GM18868 (cell line): ENCODE measurements around the gene PLIN4.

Experiments
- ATAC-seq: cut with Tn5 transposase; IDR thresholded peaks from one replicate; pipeline ENCODE4 v1.9.1; 2021; ENCODE audit warnings: mild to moderate bottlenecking, moderate library complexity; ENCODE audit not compliant: unreplicated experiment

Gene PLIN4

DNA sequence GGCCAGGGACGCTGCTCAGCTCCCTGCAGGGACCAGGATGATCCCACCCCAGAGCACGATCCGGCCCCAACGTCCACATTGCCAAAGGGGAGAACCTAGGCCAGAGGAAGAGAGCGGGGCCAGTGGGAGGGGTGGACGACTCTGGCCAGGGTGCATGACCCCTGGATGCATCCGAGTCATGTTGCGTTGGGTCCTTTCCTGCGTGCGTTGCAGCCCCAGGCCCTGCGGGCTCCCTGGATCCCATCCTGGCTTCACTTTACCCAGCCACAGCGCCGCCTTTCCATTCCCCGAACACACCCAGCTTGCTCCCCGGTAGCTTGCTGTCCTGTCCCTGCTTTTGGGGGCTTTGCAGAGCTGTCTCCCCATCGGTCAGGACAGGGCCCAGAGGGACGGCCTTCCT is 10.5 kb downstream of the PLIN4 start:
- no peak for ATAC-seq

DNA sequence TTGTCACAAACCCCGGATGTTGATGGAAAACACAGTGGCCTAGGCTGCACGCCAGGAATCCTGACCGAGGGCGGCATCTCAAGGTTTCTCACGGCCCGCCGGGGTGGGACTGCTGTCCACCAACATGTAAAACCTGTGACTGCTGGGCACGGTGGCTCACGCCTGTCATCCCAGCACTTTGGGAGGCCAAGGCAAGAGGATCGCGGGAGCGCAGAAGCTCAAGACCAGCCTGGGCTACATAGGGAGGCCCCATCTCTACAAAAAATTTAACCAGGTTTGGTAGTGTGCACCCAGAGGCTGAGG is 11.2 kb downstream of the PLIN4 start:
- ATAC-seq, result no peak

DNA sequence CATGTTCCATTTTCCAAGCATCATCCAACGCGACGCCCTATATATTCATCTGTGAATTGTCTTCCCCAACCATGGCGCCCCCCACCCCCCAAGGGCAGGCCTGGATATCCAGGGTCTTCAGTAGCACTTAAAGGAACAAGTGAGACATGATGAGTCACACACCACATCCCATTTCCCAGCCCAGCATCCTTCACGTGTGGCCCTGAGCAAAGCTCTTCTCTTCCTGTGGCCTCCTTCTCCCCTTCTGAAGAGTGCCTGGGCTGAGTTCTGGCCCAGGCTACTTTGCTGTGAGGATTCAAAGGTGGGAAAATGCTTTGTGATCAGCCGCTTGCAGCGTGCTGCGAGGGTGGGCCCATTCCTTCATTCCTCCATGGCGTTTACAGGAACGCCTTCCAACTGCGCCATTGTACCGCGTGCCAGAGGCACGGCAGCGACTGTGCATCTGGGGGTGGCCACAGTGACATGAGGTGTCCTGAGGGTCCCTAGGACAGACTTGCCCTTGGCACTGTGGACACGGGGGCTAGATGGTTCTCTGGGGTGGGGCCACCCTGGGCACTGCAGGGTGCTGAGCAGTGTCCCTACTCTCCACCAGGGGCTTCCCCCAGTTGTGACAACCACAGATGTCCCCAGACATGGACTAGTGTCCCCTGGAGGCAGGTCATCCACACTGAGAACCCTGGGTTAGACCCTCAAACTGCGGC is 11.7 kb downstream of the PLIN4 start:
- no peak for ATAC-seq

DNA sequence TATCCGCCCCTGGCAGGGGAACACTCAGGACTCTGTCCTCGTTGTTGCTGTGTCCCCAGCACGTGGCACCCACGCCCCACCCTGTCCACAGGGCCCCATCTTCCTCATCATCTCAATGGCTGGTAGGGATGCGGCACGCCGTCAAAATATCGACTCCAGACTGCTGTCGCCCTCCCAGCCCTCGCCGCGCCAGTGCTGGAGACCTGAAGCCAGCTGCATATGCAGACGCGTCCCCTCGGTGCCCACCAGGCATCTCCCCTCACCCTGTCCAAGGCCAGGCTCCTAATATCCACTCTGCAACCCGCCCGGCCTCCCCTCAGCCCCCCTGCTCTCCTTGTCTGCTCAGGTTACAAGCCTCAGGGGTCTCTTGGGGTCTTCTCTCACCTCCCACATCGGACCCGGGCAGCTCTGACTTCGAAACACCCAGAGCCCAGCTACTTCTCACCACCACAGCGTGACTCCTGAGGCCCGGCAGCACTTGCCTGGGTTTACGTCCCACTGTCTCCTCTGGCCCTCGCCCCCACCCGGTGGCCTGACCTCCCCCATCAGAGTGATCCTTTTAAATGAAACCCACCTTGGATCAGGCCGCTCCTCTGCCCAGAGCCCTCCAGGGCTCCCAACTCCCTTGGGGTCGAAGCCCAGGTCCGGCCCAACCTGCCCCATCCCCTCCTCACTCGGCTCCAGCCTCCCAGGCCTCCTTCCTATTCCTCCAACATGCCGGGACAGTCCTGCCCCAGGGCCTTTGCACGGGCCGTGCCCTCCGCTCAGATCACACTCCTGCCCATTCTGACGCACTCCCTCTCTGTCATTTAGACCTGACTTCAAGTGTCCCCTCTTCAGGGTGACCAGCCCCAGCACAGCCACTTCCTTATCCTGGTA is 12.5 kb downstream of the PLIN4 start:
- no peak for ATAC-seq

DNA sequence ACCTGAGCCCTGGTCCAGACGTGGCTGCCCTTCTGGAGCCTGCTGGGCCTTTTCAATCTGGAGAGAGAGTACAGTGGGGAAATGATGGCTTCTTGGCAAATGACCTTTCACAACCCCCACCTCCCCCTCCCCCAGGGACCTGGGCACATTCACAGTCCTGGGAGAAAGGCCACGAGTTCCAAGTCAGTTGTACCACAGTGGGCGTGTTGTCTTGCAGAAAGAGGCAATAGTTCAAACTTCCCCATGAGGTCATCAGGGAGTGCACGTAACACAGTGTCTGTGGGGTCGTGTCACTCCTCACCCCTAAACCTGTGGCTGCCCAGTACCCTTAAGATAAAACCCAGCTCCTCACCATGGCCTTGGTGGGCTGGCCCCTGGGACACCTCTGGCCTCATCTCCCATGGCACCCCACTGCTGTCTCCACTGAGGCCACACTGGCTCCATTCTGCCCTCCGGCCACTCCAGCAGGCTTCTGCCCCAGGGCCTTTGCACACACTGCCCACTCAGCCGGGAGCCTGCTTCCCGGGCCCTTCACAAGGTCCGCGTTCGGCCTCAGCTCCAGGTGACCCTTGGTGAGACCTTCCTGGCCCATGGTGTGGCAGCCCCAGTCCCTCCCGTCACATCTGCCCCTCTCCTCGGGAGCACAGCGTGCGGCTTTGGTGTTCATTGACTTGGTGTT is 13.3 kb downstream of the PLIN4 start:
- no peak for ATAC-seq

DNA sequence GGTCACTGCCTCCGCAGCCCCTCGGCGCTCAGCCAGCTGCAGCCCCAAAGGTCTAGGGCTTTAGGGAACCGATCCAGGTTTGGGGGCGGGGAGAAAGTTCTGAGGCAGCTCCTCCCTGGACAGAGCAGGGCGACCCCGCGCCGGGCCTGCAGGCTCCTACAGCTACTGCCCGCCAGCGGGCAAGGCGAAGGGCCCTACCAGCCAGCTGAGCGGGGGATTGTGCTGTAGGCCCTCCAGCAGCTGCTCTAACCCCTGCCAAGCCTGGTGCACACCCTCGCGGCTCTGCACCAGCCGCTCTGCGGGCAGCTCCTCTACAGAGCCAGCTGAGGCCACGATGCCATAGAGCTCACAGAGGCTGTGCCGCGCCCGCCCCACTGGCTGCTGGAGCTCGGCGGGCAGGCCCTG is 14.0 kb downstream of the PLIN4 start:
- no peak for ATAC-seq

DNA sequence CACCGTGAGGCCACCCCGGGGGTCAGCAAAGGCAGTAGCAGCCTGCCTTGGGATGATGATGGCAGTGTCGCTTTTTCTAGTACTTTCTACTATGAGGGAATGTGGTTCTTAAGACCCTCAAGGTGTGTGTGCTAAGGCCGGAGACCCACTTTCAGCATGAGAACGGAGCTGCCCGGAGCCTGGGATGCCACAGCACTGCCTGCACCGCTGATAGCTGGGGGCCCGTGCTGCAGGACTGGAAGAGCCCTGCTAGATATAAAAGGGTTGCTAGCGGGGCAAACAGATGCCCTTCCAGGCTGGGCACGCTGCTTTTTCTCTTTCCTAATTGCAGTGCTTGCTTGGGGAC is 14.5 kb downstream of the PLIN4 start:
- no peak for ATAC-seq

DNA sequence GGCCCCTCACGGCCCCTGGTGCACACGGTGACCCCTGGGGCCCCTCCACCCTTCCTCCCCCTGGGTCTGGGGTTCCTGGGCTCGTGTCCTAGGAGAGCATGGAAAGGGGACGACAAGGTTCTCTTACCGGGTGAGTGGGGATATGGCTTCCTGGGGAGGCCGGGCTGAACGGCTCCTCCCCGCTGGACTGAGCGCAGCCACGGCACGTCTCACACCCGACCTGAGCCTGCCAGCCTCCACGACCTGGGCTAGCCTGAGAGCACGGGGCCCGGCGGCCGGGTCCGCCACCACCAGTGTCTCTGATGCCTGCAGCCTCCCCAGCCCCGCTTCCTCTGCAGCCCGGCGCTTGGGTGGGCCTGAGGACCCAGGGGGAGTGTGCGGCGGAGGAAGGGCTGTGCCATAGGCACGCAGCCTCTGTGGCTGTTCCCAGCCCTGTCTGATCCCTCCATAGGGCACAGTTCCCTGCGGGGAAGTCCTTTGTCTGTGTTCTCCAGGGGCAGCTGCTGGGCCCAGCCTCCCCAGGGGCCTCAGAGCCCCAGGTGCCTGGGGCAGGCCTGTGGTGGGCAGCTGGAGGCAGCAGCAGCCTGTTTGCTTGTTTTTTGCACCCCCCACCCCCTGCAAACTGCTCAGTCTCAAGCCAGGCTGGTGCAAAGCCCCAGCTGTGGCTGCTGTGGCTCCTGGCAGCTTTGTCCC is 15.0 kb downstream of the PLIN4 start:
- ATAC-seq, result no peak

DNA sequence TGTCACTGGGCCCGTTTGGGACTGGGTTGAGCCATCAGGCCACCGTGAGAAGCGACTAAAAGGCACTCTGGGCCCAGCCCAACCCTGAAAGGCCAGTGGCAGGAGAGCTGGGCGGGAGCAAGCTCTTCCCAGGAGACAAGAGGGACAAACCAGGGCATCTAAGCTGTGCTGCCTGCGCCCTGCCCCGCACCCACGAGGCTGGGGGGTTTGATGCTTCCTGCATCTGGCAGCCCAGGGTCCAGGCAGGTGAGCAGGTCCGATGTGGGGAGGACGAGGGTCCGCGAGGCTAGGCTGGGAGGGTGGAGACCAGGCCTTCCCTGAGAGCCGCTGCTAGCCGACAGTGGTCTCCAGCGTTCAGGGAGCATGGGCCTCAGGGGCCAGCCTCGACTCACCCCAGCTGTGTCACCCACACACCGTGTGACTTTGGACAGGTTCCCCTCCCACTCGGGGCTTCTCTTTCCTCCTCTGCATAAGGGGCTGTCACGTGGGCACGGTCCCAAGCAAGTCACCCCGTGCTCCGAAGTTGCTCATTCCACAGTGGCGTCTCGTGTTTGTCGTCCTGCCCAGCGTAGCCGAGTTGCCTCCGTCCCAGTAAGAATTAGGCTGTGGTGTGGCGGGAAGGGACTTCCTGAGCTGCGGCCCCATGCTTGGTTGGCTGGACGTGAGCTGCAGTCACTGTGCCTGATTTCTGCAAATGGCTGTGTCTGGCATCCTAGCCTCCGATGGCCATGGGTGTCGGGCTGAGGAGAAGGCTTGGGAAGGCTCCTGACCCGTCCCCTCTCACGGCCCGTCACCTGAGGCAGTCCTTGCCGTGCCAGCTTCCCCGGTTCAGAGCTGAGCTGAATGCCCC is 15.8 kb downstream of the PLIN4 start:
- no peak for ATAC-seq

DNA sequence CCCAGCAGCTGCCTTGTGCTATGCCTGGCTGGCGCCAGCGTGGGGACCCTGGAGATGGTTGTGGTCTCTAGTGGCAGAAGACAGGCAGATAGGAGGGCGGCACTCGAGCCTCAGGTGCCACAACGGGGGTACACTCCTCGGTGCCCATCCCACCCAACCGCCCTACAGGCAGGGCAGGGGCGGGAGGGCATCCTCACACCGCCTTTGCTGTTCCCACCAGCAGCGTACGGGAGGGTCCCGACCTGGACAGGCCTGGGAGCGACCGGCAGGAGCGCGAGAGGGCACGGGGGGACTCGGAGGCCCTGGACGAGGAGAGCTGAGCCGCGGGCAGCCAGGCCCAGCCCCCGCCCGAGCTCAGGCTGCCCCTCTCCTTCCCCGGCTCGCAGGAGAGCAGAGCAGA is 16.6 kb downstream of the PLIN4 start:
- no peak for ATAC-seq

DNA sequence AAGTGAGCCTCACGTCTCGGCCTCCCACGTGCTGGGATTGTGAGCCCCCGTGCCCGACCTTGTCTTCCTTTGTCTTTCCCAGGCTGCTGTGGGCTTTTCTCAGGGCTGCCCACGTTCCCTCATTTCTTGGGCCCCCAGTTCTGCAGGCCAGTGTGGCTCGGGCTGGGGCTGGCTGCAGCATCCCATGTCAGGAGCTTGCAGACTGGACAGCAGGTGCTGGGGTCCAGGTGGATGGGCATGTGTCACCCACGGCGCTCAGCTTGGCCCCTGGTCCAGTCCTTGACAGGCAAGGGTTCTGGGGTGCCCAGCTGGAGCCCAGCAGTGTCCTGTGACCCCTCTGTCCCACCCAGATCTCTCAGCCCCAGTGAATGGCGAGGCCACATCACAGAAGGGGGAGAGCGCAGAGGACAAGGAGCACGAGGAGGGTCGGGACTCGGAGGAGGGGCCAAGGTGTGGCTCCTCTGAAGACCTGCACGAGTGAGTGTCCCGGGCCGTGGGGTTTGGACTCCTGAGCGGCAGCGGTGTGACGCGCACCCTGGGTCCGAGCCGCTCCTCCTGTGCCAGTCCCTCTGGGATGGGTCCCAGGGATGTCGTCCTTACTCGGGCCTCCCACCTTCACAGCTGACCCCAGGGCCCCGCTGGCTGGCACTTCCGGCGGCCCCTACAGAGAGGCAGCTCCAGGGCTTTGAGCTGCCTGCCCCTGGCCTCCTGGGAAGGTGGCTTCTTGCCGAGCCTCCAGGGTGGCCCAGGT is 17.3 kb downstream of the PLIN4 start:
- ATAC-seq, result no peak

DNA sequence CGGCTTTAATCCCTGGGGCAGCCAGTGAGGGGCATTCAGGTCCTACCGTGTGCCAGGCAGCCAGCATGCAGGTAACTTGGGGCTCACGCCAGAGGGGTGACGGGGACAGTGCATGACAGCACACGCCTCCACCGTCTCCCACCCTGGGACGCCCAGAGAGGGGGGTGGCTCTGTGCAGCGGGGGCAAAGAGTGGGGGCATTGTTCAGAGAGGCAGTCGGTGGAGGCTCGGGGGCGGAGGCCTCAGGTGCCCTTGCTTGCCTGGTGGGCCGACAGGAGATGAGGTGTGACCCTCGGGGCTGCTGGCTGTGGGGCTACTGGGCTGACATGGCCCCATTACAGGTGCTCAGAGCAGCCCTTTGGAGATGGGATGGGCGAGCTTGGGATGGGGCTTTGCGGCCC is 18.4 kb downstream of the PLIN4 start:
- ATAC-seq, result no peak

DNA sequence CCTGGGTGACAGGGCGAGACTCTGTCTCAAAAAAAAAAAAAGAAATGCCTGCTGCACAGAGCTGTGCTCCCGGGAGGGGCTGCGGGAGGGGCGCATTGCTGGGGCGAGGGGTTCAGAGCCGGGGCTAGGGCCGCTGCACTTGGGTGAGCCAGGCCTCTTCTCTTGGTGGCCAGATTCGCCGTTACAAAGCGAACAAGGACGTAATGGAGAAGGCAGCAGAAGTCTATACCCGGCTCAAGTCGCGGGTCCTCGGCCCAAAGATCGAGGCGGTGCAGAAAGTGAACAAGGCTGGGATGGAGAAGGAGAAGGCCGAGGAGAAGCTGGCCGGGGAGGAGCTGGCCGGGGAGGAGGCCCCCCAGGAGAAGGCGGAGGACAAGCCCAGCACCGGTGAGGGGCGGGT is 19.0 kb downstream of the PLIN4 start:
- ATAC-seq, result no peak

DNA sequence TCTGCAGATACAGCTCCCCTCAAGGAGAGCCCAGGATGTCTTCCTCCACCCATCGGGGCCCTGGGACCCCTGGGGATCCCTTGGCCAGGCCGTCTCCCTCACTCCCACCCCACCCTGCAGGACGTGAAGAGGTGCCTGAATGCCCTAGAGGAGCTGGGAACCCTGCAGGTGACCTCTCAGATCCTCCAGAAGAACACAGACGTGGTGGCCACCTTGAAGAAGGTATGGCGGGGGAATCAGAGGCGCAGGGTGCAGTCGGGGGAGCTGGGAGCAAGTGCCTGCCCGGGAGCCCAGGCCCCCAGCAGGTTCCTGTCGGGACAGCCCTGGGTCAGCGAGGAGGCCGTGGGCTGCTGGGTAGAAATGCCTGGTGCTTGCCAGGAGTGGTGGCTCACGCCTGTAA is 19.6 kb downstream of the PLIN4 start:
- no peak for ATAC-seq

DNA sequence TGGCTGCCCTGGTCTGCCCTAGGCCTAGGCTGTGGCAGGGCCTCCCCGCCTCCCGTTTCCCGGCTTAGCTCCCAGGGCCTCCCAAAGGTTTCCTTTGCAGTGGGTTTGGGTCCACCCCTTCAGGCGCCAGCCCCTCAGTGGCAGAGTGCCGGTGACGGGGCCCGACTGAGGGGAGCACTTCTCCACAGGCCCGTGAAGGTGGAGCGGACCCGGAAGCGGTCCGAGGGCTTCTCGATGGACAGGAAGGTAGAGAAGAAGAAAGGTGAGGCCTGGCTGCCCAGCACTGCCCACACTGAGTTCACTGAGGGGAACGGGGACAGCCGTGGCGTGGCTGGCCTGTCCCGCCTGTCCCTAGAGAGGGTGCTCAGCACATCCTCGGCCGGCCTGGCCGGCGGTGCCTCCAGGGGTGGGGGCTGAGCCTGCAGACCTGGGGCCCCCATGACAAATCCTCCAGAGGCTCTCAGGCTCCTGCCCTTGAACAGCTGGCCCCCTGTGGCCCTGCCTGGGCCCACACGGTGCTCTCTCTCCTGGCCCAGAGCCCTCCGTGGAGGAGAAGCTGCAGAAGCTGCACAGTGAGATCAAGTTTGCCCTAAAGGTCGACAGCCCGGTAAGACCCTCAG is 20.4 kb downstream of the PLIN4 start:
- no peak for ATAC-seq

DNA sequence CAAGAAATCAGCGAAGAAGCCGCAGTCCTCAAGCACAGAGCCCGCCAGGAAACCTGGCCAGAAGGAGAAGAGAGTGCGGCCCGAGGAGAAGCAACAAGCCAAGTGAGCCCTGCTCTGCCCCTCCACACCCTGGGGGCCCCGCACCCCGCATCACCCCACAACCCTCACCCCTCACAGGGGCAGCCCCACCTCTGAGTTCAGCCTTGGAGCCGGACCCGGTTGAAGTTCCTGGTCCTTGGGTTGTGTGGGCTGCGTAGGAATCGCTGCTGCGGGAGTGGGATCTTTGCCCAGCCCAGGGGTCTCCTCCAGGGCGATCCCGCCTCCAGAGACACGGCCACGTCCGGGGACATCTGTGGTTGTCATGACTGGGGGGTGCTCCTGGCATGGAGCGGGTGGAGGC is 22.0 kb downstream of the PLIN4 start:
- ATAC-seq, result no peak

DNA sequence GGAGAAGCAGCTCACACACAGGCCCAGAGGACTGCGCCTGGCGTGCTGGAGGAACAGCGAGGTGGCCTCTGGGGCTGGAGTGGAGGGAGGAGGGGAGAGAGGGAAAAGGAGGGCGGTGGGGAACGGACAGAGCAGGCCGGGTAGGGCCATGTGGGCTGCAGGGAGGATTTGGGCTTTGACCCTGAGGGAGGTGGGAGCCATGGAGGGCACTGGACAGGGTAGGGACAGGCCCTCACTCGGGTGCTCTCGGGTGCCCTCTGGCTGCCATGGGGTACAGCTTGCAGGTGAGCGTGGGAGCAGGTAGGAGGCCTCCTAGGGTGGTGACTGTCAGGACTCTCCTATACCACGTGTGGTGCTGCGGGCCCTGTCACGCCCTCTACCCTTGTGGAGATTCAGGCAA is 22.8 kb downstream of the PLIN4 start:
- no peak for ATAC-seq

DNA sequence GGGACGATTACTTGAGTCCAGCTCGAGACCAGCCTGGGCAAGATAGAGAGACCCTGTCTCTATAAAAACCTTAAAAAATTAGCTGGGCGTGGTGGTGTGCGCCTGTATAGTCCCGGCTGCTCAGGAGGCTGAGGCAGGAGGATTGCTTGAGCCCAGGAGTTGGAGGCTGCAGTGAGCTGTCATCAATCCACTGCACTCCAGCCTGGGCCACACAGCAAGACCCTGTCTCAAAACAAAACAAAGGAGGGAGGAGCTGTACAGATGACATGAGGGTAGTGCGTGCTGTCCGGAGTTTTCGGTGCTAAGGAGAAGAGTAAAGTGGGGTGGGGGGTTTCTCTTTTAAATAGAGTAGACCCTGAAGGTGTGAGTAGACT is 23.6 kb downstream of the PLIN4 start:
- ATAC-seq, result no peak

DNA sequence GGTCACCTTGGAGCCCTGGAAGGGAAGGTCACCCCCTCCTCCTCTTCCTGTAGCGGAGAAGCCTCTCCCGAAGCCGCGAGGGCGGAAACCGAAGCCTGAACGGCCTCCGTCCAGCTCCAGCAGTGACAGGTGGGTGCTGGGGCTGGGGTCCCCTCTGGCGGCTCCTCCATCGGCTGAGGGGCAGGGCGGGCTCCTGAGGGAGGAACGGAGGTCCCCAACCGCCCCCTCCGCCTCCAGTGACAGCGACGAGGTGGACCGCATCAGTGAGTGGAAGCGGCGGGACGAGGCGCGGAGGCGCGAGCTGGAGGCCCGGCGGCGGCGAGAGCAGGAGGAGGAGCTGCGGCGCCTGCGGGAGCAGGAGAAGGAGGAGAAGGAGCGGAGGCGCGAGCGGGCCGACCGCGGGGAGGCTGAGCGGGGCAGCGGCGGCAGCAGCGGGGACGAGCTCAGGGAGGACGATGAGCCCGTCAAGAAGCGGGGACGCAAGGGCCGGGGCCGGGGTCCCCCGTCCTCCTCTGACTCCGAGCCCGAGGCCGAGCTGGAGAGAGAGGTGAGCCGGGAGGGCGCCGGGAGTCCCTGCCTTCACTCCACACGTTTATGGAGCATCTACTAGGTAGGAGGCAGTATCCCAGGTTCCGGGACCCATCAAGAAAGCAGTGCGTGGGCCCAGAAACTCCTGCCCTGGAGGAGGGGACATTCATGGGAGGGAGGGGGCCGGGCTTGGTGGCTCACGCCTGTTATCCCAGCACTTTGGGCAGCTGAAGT is 24.2 kb downstream of the PLIN4 start:
- ATAC-seq, result no peak
